ENCODE data around the gene TMEM52. TPM values are rescaled to one million over a fixed set of nuclear protein-coding genes. Genes with fewer than 3 reads are reported as not detected.
A peak's percentile ranks its signal among the peaks of the same experiment; 100 is the strongest.

The TMEM52 gene
- total and polyA plus RNA-seq, 2 of the 8 experiments (the other 6 are each of a cell fraction or from before 2014, with no cell fraction given): 14.6 to 30.2 TPM

- FAIRE-seq (peak; percentile 83), DNase-seq (ENCODE audit: low read depth in 1 of 2, low spot score in 2 of 2) (peak in 1 of 2 experiments; percentile 89)
- Histone ChIP-seq H4K5ac (ENCODE audit: insufficient read length, low read depth, low read length) (no peak overlapping the region), H3K14ac (ENCODE audit: insufficient read length) (no peak overlapping the region), H4K8ac (ENCODE audit: extremely low read depth, insufficient read depth, low read length) (no peak overlapping the region), H3K79me1 (ENCODE audit: low read depth, low read length) (no peaks in the 10 kb centered on the region), H3K27me3 (replicated peaks in 1 of 4; ENCODE audit: control insufficient read depth in 3 of 4, extremely low read depth in 1 of 4, insufficient read depth in 3 of 4, low read length in 3 of 4) (no peaks in the 10 kb centered on the region; a peak in 1 of 7 replicates), H3K9ac (replicated peaks in 1 of 4; ENCODE audit: extremely low read depth in 1 of 4, low read depth in 3 of 4, low read length in 3 of 4) (no peak overlapping the region), H3K4ac (replicated peaks; ENCODE audit: insufficient read length, low read depth, low read length) (no peak overlapping the region), H2AFZ (ENCODE audit: low read length) (no peak overlapping the region), H2AK5ac (ENCODE audit: low read depth, low read length) (no peak overlapping the region), H3K23me2 (ENCODE audit: low read depth, low read length) (peaks cover 5% of the 10 kb centered on the region; the same call in 1 of the 2 replicates), H3K18ac (ENCODE audit: extremely low read depth, low read length) (peak overlapping the region; percentile 32; the same call in 1 of the 2 replicates), H4K91ac (replicated peaks; ENCODE audit: insufficient read length, low read length) (peak overlapping the region; percentile 89), H3K4me1 (replicated peaks in 1 of 4; ENCODE audit: control insufficient read depth in 3 of 4, insufficient read depth in 4 of 4, low read length in 3 of 4) (peaks cover 0 to 10% (median 5%) of the 10 kb centered on the region in 4 experiments; a peak in 5 of 7 replicates), H2BK20ac (ENCODE audit: low read length) (peak overlapping the region; percentile 77; the same call in 1 of the 2 replicates), H4K20me1 (replicated peaks in 1 of 2; ENCODE audit: control insufficient read depth in 1 of 2, insufficient read depth in 2 of 2, low read length in 2 of 2) (no peaks in the 10 kb centered on the region), H2BK15ac (ENCODE audit: low read length) (0 out of 2 replicates have a peak overlapping the region, but pooled peaks have one; percentile 40), H3K4me3 (ENCODE audit: extremely low read depth in 1 of 4, insufficient read depth in 2 of 4, low read depth in 3 of 4, low read length in 4 of 4) (no peak overlapping the region), H3K27ac (ENCODE audit: low read depth, low read length) (no peak overlapping the region), H2BK12ac (ENCODE audit: low read depth, low read length) (no peak overlapping the region), H2BK5ac (ENCODE audit: low read depth, low read length) (peak overlapping the region; percentile 60; the same call in 1 of the 2 replicates), H3K36me3 (ENCODE audit: control insufficient read depth in 2 of 4, insufficient read depth in 4 of 4, low read length in 3 of 4) (no peaks in the 10 kb centered on the region), H3K56ac (replicated peaks; ENCODE audit: insufficient read length, low read depth, low read length) (no peak overlapping the region), H3K23ac (ENCODE audit: insufficient read length) (no peak overlapping the region), H3K79me2 (ENCODE audit: control insufficient read depth in 1 of 2, insufficient read depth in 2 of 2, low read length in 2 of 2) (no peaks in the 10 kb centered on the region), H3K9me3 (ENCODE audit: insufficient read depth in 2 of 2, low read depth in 1 of 2, low read length in 1 of 2) (no peaks in the 10 kb centered on the region), H2BK120ac (replicated peaks; ENCODE audit: low read depth, low read length) (no peak overlapping the region), H3K4me2 (ENCODE audit: insufficient read depth in 1 of 2, low read depth in 2 of 2, low read length in 2 of 2) (no peak overlapping the region)
- 38% methylated on average over 15 of the region's 15 CpGs; no CpG with 5 or more reads in 1 of the 2 experiments for WGBS, 2 experiments (ENCODE audit: extremely low coverage in 1 of 2, insufficient coverage in 1 of 2, insufficient read length in 1 of 2, insufficient replicate concordance in 2 of 2, low coverage in 1 of 2, low lambda C conversion rate in 2 of 2, missing lambda C conversion rate in 1 of 2)
- ChIA-PET CTCF (ENCODE audit: partially characterized antibody) (interaction anchor here (0.6 to 9.7 kb wide), 40 partner anchors 9 to 154 kb away, joined by 3 to 74 read pairs (median 6); no protein-coding TSS in a partner anchor), POLR2A (ENCODE audit: partially characterized antibody) (interaction anchor here (0.8 to 1.4 kb wide), 5 partner anchors 8 to 124 kb away, joined by 3 to 4 read pairs (median 3); partner anchors contain the start of gene CALML6)
- TF ChIP-seq EP300 (IDR thresholded peaks at IDR 0.05; ENCODE audit: borderline replicate concordance in 1 of 2, low read depth in 2 of 2, low read length in 2 of 2) (no peak), EGR1 (IDR thresholded peaks at IDR 0.05; ENCODE audit: borderline replicate concordance, low read depth, low read length) (no peak), TCF12 (IDR thresholded peaks at IDR 0.05; ENCODE audit: low read depth, low read length) (no peak), RAD21 (IDR thresholded peaks at IDR 0.05 in 1 of 2, conservative IDR thresholded peaks at IDR 0.05 in 1 of 2; ENCODE audit: low read depth in 2 of 2, low read length in 2 of 2) (peak; percentile 96 to 97), SIN3A (conservative IDR thresholded peaks at IDR 0.05 in 1 of 2, IDR thresholded peaks at IDR 0.05 in 1 of 2; ENCODE audit: low read depth in 1 of 2, low read length in 2 of 2) (peak in 1 of 2 experiments; percentile 81; a peak in 2 of 4 replicates), YY1 (IDR thresholded peaks at IDR 0.05; ENCODE audit: low read depth, low read length) (no peak), GABPA (IDR thresholded peaks at IDR 0.05; ENCODE audit: borderline replicate concordance, insufficient read depth, low read length) (peak; percentile 59; the same call in 1 of the 2 replicates), TBP (IDR thresholded peaks at IDR 0.05; ENCODE audit: low read depth, low read length) (no peak), POU5F1 (IDR thresholded peaks at IDR 0.05; ENCODE audit: low read depth, low read length) (no peak), TAF1 (IDR thresholded peaks at IDR 0.05; ENCODE audit: low read depth, low read length) (no peak)
These were observed 12.6 kb downstream of the TMEM52 start for GRCh38 chr1:1906185-1907097.

Measured in H1 (cell line).